Measurements from ENCODE around the gene DUOXA1.
A peak's percentile ranks its signal among the peaks of the same experiment; 100 is the strongest.

DUOXA1 gene

DNA sequence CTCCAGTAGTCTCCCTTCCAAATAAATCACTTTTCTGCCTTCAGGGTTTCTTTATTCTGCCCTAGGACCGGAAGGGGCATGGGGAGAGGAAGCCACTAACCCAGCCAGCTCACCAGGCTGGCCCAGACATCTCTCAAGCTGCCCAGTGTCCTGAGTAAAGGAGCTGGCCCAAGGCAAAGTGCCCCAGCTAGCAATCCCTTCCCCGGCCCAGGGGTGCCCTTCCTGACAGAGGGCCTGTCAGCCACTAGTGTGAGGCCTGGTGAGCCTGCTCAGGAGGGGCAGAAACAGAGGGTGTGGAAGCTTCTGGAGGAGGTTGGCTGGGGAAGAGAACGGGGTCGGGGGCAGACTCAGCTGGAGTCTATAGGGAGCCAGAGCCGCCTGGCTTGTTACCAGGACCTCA, 35.9 kb upstream of the DUOXA1 start:
- H3K9ac ChIP-seq (ENCODE audit: low read length) = no peak overlapping the region
- peaks cover 20% of the 10 kb centered on the region for H3K4me1 ChIP-seq (ENCODE audit: insufficient read depth, low read length)
- H3K27ac ChIP-seq (ENCODE audit: low read depth, low read length) = peak overlapping the region; percentile 98
- no peaks in the 10 kb centered on the region for H3K36me3 ChIP-seq (ENCODE audit: insufficient read depth, low read length)
- H3K9me3 ChIP-seq (ENCODE audit: low read length) = no peaks in the 10 kb centered on the region
- no peak overlapping the region for H3K4me3 ChIP-seq (ENCODE audit: low read depth in 1 of 2, low read length in 2 of 2)
- no peaks in the 10 kb centered on the region for H3K27me3 ChIP-seq (ENCODE audit: control insufficient read depth in 1 of 2, insufficient read depth in 2 of 2, low read length in 2 of 2)

DNA sequence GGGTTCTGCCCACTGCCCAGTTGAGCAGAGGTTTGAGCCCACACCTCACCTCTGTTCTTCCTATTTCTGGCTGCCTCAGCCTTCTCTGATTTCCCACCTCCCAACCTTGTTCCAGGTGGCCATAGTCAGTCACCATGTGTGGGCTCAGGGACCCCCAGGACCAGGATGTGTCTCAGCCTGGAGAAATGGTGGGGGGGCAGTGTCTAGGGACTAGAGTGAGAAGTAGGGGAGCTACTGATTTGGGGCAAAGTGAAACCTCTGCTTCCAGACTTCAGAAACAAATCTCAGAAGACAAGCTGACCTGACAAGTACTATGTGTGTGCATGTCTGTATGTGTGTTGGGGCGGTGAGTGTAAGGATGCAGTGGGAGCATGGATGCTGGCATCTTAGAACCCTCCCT, 35.2 kb upstream of the DUOXA1 start:
- H3K27ac ChIP-seq (ENCODE audit: low read depth, low read length) = no peak overlapping the region
- no peaks in the 10 kb centered on the region for H3K36me3 ChIP-seq (ENCODE audit: insufficient read depth, low read length)

DNA sequence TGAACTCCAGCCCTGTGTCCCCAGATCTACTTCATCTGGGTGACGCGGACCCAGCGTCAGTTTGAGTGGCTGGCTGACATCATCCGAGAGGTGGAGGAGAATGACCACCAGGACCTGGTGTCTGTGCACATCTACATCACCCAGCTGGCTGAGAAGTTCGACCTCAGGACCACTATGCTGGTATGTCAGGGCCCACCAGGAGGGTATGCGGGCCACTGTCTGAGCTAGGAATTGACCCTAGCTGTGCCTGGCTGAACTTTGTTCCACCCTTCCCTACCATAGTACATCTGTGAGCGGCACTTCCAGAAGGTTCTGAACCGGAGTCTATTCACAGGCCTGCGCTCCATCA, 33.8 kb upstream of the DUOXA1 start:
- Histone ChIP-seq H3K9me3 (ENCODE audit: low read length) (no peaks in the 10 kb centered on the region), H3K4me3 (ENCODE audit: low read depth in 1 of 2, low read length in 2 of 2) (no peak overlapping the region), H3K27me3 (ENCODE audit: control insufficient read depth in 1 of 2, insufficient read depth in 2 of 2, low read length in 2 of 2) (no peaks in the 10 kb centered on the region), H3K36me3 (ENCODE audit: insufficient read depth, low read length) (no peaks in the 10 kb centered on the region), H3K4me1 (ENCODE audit: insufficient read depth, low read length) (peaks cover 20% of the 10 kb centered on the region), H3K27ac (ENCODE audit: low read depth, low read length) (no peak overlapping the region), H3K9ac (ENCODE audit: low read length) (no peak overlapping the region)

More for the DNA sequence above, 35.2 kb upstream of the DUOXA1 start:
- H3K27me3 ChIP-seq (ENCODE audit: control insufficient read depth in 1 of 2, insufficient read depth in 2 of 2, low read length in 2 of 2) = no peaks in the 10 kb centered on the region
- peaks cover 20% of the 10 kb centered on the region for H3K4me1 ChIP-seq (ENCODE audit: insufficient read depth, low read length)
- no peaks in the 10 kb centered on the region for H3K9me3 ChIP-seq (ENCODE audit: low read length)
- no peak overlapping the region for H3K9ac ChIP-seq (ENCODE audit: low read length)
- no peak overlapping the region for H3K4me3 ChIP-seq (ENCODE audit: low read depth in 1 of 2, low read length in 2 of 2)

DNA sequence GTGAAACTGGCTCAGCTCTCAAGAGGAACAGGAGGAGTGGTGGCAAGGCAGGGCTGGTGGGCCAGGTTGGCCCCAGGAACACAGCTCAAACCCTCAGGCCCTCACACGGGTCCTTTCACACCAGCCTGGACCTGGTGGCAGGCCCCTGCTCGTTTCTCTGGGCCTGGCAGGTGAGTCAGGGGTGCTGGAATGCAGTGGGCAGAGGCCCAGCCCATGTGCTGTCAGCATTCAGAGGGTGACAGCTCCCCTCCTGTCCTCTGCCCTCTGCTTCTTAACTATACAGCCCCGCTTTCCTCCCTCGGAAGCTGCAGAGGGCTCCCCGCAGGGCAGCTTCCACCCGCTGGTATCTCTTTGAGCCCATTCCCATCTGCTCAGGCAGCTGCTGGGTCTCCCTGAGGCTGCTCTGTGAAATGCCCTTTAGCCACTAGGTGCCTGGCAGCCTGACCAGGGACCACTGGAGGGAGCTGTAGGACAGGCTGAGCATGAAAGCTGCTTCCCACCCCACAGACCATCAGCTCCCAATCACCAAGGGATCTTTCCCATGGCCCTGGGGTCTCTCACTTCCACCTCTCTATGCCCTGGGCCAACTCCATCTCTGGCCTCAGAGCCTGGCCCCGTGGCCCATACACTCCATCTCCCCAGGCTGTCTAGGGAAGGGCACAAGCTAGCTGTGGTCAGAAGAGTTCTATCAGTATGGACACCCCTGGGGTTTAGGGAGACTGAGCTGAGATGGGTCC, 33.3 kb upstream of the DUOXA1 start:
- Histone ChIP-seq H3K9ac (ENCODE audit: low read length) (no peak overlapping the region), H3K9me3 (ENCODE audit: low read length) (no peaks in the 10 kb centered on the region), H3K27me3 (ENCODE audit: control insufficient read depth in 1 of 2, insufficient read depth in 2 of 2, low read length in 2 of 2) (no peaks in the 10 kb centered on the region), H3K36me3 (ENCODE audit: insufficient read depth, low read length) (no peaks in the 10 kb centered on the region), H3K4me3 (ENCODE audit: low read depth in 1 of 2, low read length in 2 of 2) (no peak overlapping the region), H3K27ac (ENCODE audit: low read depth, low read length) (no peak overlapping the region), H3K4me1 (ENCODE audit: insufficient read depth, low read length) (peaks cover 17% of the 10 kb centered on the region)

DNA sequence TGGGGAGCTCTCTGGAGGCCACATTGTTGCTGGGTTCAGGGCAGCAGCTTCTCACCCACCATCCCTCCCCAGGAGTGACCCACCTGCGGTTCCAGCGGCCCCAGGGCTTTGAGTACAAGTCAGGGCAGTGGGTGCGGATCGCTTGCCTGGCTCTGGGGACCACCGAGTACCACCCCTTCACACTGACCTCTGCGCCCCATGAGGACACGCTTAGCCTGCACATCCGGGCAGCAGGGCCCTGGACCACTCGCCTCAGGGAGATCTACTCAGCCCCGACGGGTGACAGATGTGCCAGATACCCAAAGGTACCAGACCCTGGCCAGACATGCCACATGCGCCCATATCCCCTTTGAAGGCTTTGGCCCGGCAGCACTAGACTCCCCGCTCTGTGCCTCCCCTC, 32.0 kb upstream of the DUOXA1 start:
- Histone ChIP-seq H3K4me1 (ENCODE audit: insufficient read depth, low read length) (peaks cover 12% of the 10 kb centered on the region), H3K36me3 (ENCODE audit: insufficient read depth, low read length) (no peaks in the 10 kb centered on the region), H3K27me3 (ENCODE audit: control insufficient read depth in 1 of 2, insufficient read depth in 2 of 2, low read length in 2 of 2) (no peaks in the 10 kb centered on the region), H3K9me3 (ENCODE audit: low read length) (no peaks in the 10 kb centered on the region), H3K4me3 (ENCODE audit: low read depth in 1 of 2, low read length in 2 of 2) (no peak overlapping the region), H3K27ac (ENCODE audit: low read depth, low read length) (no peak overlapping the region), H3K9ac (ENCODE audit: low read length) (no peak overlapping the region)

DNA sequence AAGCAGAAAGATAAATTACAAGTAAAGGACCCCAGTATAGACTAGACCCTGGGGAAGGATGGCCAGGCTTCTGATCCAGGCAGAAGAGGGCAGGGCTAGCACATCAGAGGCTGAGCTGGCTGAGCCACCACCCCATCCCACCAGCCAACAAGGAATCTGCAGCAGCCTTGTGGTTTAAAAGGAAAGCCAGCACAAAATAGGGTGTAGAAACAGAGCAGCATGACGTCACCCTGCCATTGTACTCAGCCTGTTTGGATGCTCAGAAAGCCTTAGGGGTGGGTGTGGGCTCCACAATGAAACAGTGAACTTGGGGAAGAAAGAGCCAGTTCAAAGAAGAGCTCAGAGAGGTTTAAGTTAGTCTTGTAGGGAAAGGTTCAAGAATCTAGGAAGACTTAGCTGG, 28.3 kb upstream of the DUOXA1 start:
- H3K36me3 ChIP-seq (ENCODE audit: insufficient read depth, low read length) = no peaks in the 10 kb centered on the region
- no peaks in the 10 kb centered on the region for H3K9me3 ChIP-seq (ENCODE audit: low read length)
- H3K27ac ChIP-seq (ENCODE audit: low read depth, low read length) = no peak overlapping the region
- H3K4me3 ChIP-seq (ENCODE audit: low read depth in 1 of 2, low read length in 2 of 2) = no peak overlapping the region
- H3K27me3 ChIP-seq (ENCODE audit: control insufficient read depth in 1 of 2, insufficient read depth in 2 of 2, low read length in 2 of 2) = no peaks in the 10 kb centered on the region
- no peaks in the 10 kb centered on the region for H3K4me1 ChIP-seq (ENCODE audit: insufficient read depth, low read length)
- H3K9ac ChIP-seq (ENCODE audit: low read length) = no peak overlapping the region

DNA sequence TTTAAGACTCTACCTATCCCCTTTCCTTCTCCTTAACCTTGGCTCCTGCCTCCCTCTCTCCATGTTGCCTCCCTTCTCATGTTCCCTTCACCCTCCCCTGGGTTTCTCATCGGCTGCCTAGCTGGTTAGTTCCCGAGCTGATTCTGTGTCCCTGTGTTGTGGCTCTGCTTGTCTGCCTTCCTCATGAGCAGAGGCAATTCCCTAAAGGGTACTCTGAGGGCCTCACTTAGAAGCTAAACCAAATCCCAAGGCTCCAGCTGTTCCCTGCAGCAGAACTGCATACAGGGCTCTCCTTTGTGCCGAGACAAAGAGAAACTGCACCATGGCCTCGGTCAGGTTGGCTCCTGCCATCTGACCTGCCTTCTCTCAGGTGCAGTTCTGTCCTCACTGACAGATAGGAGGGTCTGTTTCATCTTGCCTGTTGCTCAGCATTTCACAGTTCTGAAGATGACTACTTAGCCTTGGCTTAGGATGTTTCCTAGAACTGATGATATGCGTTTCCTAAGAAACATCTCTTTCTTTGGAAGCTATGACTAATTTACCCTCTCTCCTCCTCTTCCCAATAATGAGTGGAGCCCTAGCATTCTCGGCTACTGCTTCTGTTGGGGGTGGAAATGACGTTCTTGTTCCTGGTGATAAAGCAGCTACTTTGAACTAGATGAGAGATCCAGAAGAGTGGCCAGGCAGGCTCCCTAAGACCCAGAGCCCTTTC, 27.2 kb upstream of the DUOXA1 start:
- Histone ChIP-seq H3K4me3 (ENCODE audit: low read depth in 1 of 2, low read length in 2 of 2) (no peak overlapping the region), H3K9me3 (ENCODE audit: low read length) (no peaks in the 10 kb centered on the region), H3K27ac (ENCODE audit: low read depth, low read length) (no peak overlapping the region), H3K27me3 (ENCODE audit: control insufficient read depth in 1 of 2, insufficient read depth in 2 of 2, low read length in 2 of 2) (no peaks in the 10 kb centered on the region), H3K9ac (ENCODE audit: low read length) (no peak overlapping the region), H3K4me1 (ENCODE audit: insufficient read depth, low read length) (no peaks in the 10 kb centered on the region), H3K36me3 (ENCODE audit: insufficient read depth, low read length) (no peaks in the 10 kb centered on the region)

DNA sequence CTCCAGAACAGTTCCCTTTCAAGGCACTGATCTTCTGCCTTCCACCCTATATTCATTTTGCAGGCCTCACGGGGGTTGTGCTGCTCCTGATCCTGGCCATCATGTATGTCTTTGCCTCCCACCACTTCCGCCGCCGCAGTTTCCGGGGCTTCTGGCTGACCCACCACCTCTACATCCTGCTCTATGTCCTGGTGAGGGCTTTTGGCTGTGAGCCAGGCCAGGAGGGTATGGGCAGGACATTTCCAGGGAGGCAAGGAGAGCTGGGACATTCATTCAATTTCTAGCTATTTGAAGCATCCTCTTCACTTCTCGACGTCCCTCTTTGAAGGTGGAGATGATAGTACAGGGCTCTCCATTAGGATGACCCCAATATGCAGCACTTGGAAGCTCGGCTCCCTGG, 26.1 kb upstream of the DUOXA1 start:
- H3K36me3 ChIP-seq (ENCODE audit: insufficient read depth, low read length) = no peaks in the 10 kb centered on the region
- H3K9ac ChIP-seq (ENCODE audit: low read length) = no peak overlapping the region
- no peaks in the 10 kb centered on the region for H3K9me3 ChIP-seq (ENCODE audit: low read length)
- no peaks in the 10 kb centered on the region for H3K4me1 ChIP-seq (ENCODE audit: insufficient read depth, low read length)
- no peaks in the 10 kb centered on the region for H3K27me3 ChIP-seq (ENCODE audit: control insufficient read depth in 1 of 2, insufficient read depth in 2 of 2, low read length in 2 of 2)
- H3K27ac ChIP-seq (ENCODE audit: low read depth, low read length) = no peak overlapping the region
- no peak overlapping the region for H3K4me3 ChIP-seq (ENCODE audit: low read depth in 1 of 2, low read length in 2 of 2)

DNA sequence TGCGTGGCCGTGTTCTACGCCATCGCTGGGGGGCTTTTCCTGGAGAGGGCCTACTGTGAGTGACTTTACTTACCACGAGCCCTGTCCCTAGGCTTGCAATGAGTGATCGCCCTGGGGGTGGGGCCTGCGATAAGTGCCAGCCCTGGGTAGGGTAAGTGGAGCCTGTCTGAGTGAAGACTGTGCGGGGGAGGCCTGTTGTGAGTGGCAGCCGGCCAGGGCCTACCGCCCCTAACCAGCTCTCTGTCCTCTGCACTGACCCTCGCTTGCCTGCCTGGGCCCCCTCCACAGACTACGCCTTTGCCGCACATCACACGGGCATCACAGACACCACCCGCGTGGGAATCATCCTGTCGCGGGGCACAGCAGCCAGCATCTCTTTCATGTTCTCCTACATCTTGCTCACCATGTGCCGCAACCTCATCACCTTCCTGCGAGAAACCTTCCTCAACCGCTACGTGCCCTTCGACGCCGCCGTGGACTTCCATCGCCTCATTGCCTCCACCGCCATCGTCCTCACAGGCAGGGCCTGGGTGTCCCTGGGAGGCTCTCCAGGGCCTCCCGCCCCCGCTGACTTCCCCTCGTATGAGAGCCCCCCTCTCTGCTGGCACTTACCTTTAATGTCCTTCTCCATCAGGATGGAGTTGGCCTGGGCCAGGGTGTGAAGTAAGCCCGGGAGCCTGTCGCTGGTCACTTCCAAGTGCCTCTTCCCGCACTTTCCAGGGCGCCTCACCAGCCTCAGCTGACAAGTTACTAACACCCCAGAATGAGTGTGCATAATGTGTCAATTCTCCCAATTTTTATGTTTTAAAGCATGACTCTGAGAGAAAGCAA, 22.5 kb upstream of the DUOXA1 start:
- no peak overlapping the region for H3K4me3 ChIP-seq (ENCODE audit: low read depth in 1 of 2, low read length in 2 of 2)
- no peaks in the 10 kb centered on the region for H3K4me1 ChIP-seq (ENCODE audit: insufficient read depth, low read length)
- H3K36me3 ChIP-seq (ENCODE audit: insufficient read depth, low read length) = no peaks in the 10 kb centered on the region
- H3K27me3 ChIP-seq (ENCODE audit: control insufficient read depth in 1 of 2, insufficient read depth in 2 of 2, low read length in 2 of 2) = no peaks in the 10 kb centered on the region
- H3K9ac ChIP-seq (ENCODE audit: low read length) = no peak overlapping the region
- no peak overlapping the region for H3K27ac ChIP-seq (ENCODE audit: low read depth, low read length)
- H3K9me3 ChIP-seq (ENCODE audit: low read length) = no peaks in the 10 kb centered on the region

DNA sequence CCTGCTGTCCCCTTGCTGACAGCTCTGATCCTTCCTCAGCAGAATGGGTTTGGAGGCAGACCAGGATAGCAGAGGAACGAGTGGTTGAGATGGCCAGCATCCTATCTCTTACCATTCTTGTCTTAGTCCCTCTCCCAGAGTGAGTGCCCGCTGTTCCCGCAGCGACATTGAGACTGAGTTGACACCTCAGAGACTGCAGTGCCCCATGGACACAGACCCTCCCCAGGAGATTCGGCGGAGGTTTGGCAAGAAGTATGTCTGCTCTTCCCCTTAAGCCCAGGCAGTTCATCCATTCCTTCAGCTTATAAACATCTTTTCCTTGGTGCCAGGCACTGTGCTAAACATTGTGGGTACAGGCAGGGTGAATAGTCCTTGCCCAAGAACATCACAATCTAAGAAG, 21.3 kb upstream of the DUOXA1 start:
- H3K36me3 ChIP-seq (ENCODE audit: insufficient read depth, low read length) = no peaks in the 10 kb centered on the region

DNA sequence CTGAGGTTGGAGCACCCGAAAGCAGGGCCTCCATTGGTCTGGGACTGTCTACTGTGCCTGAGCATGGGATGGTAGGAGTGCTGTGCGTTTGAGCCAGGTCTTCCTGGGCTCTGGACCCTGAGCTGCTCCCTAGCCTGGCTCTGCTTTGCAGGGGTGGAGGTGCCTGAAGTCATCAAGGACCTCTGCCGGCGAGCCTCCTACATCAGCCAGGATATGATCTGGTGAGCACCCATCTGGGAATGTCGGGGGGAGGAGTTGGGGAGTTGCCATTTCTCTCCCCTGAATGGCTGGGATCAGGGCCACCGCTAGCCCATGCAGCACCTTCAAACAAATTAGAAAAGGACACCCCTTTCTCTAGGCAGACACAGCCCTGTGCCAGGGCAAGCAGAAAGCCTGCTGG, 20.8 kb upstream of the DUOXA1 start:
- H3K9ac ChIP-seq (ENCODE audit: low read length) = no peak overlapping the region
- no peaks in the 10 kb centered on the region for H3K27me3 ChIP-seq (ENCODE audit: control insufficient read depth in 1 of 2, insufficient read depth in 2 of 2, low read length in 2 of 2)
- no peaks in the 10 kb centered on the region for H3K4me1 ChIP-seq (ENCODE audit: insufficient read depth, low read length)
- no peaks in the 10 kb centered on the region for H3K36me3 ChIP-seq (ENCODE audit: insufficient read depth, low read length)
- no peaks in the 10 kb centered on the region for H3K9me3 ChIP-seq (ENCODE audit: low read length)
- no peak overlapping the region for H3K4me3 ChIP-seq (ENCODE audit: low read depth in 1 of 2, low read length in 2 of 2)
- H3K27ac ChIP-seq (ENCODE audit: low read depth, low read length) = no peak overlapping the region

More for the DNA sequence above, 21.3 kb upstream of the DUOXA1 start:
- no peaks in the 10 kb centered on the region for H3K9me3 ChIP-seq (ENCODE audit: low read length)
- H3K4me1 ChIP-seq (ENCODE audit: insufficient read depth, low read length) = no peaks in the 10 kb centered on the region
- no peak overlapping the region for H3K27ac ChIP-seq (ENCODE audit: low read depth, low read length)
- no peaks in the 10 kb centered on the region for H3K27me3 ChIP-seq (ENCODE audit: control insufficient read depth in 1 of 2, insufficient read depth in 2 of 2, low read length in 2 of 2)
- H3K9ac ChIP-seq (ENCODE audit: low read length) = no peak overlapping the region
- H3K4me3 ChIP-seq (ENCODE audit: low read depth in 1 of 2, low read length in 2 of 2) = no peak overlapping the region
